Activated naive CD4-positive, alpha-beta T cell treated with anti-CD3 and anti-CD28 coated beads, Interleukin-2, amount 50 U/mL, for 16 hours (primary cell): Measurements from ENCODE around the gene VSIG4.

Experiments
- DNase-seq: peaks from one replicate; pipeline ENCODE4 v3.0.0-alpha.2; 2020

Gene VSIG4

DNA sequence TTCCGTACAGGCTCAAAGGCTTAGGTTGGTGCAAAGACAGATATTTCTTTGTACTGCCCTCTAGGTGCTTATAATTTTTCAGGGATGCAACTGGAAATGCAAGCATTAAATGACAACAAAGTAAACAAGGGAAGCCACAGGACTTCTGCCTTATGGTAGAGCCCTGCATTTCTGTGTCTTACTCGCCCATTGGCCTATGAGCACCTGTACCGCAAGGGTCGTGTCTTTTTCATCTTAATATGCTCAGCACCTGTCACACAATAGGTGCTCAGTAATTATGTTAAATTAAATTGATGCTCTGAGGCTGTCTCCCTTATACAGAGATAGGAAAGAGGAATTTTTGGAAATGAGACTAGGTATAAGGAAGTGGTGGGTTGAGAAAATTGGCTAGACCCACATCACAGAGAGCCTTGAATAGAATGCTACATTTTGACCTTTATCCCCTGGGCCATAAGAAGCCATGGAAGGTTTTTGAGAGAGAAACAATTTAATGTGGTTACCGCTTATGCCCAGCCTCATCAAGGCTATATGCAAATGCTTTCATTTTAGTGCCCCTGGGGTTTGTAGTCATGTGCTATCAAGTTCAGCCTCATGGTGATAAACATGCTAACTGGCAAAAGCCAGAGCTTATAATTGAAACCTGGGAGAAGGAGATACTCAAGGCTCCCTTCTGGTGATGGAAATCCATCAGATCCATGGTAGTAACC, 16.3 kb downstream of the VSIG4 start:
- no peak for DNase-seq

DNA sequence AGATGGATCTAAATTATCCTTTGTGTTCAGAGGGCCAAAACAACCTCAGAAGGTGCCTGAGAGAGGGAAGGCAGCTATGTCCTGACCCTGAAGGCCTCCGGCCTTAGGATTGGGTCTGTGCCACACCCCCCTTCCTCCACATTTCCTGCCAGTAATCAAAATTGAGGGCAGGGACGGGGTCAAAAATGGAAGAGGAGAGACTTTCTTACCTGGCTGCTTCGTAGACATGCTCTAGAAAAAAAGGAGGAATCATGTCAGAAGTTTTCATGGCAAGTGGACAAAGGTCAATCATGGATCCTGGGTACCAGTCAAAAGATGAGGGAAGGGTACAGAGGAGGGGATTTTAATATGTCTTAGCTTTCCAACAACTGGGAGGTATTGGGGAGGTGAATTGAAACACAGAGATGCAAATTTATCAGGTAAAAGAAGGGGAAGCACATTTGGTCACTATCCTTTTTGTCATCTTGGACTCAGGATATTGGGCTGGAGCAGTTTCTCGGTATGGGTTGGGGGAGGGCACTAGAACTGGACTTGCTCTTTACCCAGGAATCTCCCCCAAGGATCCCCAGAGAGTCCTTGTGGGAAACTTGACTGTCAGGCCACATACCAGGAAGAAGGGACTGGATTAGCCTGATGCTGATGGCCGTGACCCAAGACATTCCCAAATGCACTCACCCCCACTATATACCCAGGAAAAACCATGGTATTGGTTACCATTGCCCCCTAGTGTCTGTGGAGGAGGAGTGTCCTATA, 17.1 kb downstream of the VSIG4 start:
- DNase-seq, result no peak

DNA sequence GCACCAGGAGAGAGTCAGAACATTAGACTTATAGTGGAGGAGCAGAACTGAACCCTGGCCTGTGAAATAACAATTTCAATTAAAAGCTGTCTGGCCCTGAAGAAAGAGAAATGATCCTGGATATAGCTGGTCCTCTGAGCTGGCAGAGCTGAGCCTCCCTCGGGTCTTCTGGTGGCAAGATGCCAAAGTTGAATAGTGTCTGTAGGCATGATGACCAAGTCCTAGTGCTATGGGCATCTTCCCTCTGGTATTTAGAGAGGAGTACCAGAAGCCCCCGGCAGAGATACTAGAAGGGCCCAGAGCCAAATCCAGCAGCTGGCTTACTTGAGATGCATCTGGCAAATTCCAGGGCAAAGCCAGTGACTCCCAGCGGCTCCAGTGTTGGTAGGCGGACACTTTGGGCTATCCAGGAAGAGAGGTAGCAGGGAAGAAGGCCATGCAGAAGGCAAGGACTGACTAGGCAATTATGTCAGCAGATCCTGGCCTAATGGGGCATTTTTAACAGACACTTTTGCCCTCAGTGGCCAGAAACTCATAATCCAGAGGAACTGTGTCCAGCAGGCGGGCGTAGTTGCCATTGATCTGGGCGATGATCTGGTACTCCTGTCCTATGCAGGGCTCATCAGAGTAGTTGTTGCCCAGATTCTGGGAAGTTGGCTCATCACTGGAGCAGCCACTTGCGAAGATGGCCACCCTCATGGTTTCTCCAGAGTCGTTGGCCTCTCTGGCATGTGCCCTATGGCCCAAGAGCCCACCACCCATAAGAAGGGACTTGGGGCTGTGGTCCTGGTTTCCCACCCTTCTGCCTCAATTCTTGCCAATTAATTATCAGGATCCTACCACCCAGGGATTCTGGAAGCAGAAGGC, 17.9 kb downstream of the VSIG4 start:
- DNase-seq, result no peak

DNA sequence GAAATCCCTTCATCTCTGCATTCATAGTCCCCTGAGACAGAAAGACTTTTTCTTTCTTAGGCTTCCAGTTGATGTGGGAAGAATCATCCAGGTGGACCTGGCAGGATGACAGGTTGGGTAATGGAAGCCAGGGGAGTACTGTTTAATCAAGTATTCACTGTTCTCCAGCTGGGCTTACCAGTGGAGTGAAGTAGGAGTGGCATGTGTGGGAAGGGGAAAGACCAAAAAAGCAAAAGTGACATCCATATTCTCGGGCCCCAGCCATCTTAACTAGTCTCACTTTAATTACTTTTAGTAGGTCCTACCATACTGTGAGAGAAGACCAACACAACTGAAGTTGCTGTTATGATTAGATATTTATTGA, 18.5 kb downstream of the VSIG4 start:
- no peak for DNase-seq

DNA sequence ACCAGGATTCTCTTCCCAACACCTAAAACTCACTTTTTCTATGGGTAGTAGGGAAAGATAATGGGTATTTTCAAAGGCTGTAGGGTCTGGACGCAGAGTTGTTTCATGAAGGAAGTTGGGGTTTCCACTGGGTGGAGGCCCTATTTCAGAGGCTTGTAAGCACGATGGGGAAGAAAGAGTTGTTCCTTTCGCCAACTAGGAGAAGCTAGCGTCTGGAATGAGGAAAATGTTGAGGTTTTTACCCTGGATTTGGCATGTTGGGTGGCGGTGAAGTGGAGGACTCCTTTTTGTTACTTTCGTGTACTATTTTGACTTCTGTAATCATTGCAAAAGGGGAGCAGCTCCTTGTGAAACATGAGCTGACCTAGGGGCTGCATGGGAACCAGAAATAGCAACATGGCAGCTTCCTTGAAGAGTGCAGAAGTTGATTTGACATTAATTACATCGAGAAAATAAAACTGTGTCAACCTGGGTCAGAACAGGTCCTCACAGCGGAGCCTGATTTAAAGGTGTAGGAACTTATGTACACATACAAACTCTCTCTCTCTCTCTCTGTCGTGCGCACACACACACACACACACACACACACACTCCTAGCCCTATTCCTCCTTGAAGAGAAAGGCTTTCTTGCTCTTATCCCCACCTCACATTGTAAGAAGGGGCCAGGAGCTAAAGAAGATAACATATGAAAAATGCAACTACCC, 19.1 kb downstream of the VSIG4 start:
- no peak for DNase-seq

DNA sequence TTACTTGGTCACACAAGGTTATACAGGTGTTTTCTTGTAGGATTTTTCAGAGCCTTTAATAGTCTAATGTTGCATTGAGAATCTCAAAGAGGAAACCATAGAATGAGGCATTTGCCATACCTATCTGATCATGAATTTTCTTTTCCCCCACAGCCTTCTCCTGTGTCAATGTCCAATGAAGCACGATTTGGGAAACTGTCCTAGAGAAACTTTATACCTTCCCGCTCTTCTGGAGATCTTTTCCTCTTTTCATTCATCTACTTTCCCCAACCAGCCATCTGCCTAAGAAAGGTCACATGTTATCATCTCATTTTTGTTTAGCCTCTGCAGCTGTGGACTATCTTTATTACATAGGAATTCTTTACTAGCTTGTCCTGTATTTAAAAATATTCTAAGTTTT, 19.9 kb downstream of the VSIG4 start:
- no peak for DNase-seq

DNA sequence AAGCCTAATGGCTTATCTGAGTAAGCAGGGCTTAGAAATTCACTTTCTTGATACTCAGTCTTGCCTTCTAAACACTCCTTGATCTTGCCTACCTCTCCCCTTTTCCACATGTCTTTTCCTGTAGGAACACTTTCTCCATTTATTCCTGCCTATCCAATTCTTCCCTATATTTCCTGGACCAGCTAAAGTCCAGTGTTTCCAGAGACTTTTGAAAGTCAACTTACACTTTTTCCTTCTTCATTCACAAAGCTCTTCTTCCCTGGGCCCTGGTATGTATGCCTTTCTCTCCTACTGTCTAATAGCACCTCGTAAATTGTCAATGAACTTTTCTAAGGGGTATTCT, 20.6 kb downstream of the VSIG4 start:
- DNase-seq, result no peak

DNA sequence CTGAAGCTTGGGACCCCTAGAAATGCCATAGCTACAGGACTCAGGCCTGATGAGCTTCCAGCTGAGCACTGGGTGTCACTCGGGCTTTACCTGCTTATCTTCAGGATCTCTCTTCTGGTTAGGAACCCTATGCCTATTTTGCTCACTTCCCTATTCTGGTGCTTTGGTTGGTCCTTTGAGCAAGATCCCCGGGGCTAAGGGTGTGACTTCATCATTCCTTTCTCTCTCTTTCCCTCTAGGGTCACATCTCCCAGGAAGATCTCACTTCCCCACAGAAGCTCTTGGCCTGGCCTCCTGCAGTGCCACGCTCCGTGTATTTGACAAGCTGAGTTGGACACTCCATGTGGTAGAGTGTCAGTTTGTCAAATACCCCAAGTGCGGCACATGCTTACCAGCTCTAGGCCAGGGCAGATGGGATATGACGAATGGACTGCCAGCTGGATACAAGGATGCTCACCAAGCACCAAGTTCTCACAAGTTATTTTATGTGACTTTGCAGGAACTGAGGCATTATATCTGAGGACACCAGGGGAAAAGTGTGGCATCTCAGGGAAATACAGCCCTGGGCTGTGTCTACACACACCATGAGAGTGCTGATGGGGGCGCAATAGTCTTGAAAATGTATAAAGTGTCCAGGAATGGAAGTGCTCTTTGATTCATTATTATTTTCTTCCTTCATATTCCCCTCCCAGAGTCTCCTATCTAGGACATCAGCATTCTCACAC, 21.1 kb downstream of the VSIG4 start:
- no peak for DNase-seq

DNA sequence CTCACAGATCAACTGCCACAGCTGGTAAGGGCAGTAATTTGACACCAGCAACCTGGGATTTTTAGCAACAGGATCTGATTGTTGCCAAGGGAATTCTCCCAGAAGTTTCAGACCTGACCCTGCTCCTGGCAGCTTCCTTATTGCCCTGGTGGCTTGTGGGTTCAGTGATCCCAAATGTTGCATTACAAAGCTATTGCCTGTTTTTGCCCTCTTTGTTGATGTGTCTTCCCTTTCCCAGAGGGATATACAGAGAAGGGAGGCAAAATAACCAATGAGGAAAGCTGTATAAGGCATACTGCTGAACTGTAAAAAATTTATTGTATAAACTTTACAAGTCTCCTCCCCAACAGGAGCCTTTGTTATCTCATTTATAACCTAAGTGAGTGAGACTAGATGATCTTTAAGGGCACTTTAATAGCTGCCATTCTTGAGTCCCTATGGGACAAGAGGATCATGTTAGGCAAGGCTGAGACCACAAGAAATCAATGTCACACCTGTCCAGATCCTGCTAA, 22.2 kb downstream of the VSIG4 start:
- no peak for DNase-seq

DNA sequence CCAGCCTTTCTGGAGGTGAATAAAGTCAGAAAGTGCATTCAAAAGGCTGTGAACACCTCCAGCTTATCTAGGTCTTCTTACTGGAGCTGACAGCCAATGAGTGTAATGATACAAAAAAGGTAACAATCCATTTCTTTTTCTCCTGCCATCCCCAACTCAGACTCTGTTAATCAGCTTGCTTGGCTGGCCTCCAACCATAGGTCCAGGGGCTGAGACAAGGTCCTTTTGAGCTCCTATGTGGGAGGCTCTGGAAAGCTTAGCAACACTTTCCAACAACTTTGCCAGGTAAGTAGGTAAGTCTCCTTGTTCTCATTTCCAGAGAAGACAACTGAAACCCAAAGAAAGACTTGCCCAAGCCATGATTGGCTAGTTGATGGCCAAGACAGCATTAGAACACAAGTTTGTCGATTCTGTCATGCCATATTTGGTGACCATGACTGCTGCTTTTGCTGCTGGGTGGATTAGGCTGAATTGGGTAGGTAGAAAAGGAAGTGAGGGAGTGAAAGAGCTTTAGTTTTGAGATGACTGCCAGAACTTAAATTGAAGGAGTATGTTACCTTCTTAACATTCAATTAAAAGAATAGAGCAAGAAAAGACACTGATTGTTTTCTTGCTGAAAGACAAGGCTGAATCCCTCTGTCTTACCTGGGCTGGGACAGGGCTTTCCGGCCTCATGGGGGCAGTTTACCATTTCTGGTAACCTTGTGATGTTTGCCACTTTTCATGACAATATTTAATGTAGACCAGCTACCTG, 22.8 kb downstream of the VSIG4 start:
- DNase-seq, result no peak

DNA sequence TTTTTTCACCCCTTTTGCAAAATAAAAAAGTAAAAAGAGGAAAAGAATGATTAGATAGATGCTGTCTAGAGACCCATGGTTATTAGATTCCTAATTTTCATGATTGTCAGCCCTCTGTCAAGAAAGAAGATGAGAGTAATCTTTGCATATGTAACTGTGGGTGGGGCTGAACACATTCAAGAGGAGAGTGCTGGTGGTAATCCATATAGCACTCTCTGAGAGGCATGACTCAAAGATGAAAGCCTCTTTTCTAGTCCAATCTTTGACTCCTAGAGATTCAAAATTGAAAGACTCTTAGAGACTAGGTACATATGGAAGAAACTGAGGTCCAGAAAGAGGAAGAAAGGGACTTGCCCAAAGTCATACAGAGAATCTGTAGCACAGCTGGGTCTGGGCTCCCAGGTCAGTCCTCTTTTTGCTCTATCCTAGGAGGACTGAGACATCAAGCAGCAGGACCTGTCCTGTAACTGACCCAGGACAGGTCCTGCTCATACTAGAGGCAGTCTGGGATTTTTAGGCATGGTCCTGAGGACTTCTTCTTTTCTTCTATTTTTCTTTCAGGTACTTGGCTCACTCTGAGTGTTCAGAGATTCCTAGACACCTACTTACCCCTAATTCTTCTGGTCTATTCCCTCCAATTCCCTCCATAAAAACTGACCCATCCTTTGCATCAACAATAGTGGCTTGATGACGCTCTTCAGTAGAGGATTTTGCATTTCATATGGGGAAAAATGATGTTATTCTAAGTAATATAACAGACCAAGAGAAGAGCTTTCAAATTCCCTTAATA, 23.8 kb downstream of the VSIG4 start:
- DNase-seq, result no peak

DNA sequence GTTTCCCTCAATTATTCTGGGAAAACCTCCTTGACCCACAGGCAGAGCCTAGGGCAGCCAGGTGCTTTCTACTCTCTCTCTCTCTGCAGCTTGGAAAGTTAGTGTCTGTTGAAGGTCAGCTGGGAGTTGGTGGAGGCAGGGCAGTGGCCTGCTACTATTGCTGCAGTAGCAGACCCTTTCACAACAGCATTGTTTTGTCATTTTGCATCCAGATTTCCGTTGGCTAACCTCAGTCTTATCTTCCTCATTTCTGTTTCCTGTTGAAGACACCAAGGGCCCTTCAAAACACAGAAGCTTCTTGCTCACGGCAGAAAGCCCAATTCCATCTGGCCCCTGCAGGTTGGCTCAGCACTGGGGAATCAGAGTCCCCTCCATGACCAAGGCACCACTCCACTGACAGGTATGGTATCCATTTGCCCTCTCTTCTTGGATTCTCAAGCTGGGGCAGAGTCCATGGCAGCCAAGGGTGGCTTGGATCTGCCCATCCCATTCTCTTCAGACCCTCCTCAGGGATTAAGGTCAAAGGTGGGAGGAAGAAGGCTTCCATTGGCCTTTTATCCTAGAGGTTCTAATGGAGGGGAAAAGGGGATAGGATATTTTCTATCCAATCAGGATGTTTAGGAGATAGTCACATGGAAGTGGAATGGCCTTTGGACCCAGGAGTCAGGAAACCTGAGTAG, 24.6 kb downstream of the VSIG4 start:
- no peak for DNase-seq

DNA sequence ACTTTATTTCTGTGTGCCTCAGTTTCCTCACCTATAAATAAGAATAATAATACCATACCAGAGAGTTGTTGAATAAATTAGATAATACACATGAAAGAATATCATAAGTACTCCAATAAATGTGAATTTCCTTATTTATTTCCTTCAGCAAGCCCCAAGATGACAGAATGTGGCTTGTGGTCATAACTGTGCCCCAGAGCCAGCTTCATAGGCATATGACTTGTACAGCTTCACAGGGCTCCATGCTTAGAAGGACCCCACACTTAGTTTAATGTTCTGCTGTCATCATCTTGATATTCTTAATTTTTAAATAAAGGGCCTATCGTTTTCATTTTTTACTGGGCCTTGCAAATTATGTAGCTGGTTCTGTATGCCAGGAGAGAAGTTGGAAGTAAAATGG, 25.3 kb downstream of the VSIG4 start:
- no peak for DNase-seq

DNA sequence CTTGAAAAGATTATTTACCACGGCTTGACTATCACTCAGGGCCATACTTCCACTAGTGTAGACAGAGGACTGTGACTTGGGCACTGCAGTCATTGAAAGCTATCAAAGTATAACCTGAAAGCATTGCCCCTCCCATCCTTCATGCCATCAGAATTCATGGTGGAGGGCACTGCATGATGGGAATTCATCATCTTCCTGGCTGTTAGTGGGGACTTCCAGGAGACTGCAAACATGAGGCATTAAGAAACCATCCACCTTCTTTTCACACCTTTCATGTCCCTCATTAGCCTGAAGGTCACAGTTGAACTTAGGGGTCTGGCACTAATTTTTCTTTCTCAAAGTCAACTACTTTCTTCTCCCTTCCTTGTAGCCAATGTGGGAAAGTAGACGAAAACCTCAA, 25.8 kb downstream of the VSIG4 start:
- DNase-seq, result no peak

DNA sequence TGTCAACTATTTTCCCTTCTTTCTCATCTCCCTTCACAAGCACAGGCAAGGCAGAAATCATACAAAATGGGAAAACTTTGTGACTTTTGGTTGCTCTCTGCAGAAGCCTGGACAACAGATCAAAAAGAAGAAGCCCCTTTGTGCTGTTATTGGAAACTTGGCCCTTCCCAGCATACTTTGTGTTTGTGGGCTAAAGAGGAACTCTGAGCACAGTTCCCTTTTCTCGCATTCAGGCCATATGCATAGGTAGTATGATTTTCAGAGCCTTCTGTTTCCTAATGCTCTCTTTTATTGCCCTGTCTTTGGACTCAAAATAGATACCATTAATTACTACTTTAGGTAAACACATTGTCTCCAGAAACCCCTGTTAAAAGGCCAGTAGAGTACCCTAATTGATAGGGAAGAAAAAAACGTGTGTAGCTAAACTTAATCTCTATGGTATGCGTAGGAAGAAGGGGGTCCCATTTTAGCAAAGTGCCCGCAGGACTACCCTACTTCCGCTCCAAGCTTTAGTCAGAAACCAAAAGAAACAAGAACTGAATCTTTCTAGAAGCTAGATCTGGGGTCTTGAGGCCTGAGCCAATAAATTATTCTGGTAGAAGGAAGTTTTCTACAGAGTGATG, 26.6 kb downstream of the VSIG4 start:
- DNase-seq, result no peak

DNA sequence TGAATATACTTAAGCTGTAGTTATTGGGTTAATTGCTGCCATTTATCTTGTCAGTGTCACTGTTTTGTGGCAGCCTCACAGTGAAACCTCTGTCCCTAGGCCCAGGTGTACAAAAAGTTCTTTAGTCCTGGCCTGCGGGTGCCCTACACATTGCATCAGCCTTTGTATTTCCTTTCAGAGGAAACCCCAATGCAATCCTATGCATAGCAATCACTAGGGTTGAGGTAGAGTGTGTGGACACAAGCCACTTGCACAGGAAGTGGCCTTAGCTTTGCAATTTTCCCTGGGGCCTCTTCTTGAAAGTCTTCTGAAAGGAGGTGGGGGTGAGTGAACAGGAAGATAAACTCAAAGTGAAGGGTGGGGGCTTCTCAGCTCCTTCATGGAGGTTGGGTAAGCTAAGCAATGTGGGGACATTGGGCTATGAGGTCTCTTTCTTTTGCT, 27.8 kb downstream of the VSIG4 start:
- DNase-seq, result no peak

DNA sequence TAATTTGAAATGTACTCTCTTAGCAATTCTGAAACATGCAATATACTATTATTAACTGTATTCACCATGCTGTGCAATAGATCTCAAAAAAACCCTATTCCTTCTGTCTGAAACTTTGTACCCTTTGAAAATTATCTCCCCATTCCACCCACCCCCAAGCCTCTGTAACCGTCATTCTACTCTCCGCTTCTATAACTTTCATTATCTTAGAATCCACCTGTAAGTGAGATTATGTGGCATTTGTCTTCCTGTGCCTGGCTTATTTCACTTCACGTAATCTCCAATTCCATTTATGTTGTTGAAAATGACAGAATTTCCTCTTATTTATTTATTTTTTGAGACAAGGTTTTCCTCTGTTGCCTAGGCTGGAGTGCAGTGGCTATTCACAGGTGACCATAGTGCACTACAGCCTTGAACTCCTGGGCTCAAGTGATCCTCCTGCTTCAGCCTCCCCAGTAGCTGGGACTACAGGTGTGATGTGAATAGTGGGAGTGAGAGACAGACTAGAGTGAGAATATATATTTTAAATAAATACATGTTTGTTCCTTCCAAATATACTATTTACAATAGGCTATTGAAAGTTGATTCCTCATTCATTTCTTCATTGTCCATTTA, 30.5 kb downstream of the VSIG4 start:
- DNase-seq, result no peak

DNA sequence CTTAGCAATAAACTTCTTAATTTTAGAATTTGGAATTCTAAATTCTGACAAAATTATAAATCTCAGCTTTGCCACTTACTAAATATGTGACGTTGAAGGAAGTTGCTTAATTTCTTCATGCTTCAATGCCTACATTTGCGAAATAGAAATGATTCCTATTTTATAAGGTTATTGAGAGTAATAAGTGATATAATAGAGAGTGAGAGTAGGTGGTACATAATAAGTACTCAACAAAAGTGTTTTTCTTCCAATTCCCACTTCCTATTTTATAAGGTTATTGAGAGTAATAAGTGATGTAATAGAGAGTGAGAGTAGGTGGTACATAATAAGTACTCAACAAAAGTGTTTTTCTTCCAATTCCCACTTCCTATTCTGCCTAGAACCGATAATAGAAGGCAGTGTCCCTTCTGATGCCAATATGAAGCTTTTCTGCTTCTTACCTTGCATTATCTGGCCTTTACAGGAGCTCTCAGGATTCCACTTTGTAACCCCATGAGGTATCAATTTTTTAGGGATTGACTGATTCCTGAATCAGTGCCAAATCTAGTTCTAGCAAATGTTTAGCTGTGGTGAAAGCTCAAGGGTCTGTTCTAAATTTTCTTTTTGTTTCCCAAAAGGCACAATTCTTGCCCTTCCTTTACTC, 31.4 kb downstream of the VSIG4 start:
- DNase-seq, result no peak

DNA sequence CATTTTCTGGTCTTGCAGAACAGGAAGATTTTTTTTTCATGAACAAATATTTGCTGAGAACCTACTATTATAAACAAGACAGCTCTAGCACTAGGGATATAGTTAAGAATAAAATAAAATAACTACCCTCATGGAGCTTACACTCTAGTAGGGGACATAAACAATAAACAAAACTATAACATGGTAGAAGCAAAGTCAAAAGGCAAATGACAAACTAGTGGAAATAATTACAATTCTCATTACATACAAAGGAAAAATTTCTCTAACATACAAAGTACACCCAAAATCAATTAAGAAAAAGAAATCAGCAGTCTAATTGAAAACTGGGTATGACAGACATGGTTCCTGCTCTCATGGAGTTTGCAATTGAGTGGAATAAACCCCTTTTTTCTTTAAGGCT, 32.0 kb downstream of the VSIG4 start:
- DNase-seq, result no peak
